Naive thymus-derived CD4-positive, alpha-beta T cell (primary cell): ENCODE data around the gene ARMCX1. TPM values are rescaled to one million over a fixed set of nuclear protein-coding genes. Genes with fewer than 3 reads are reported as not detected.

ENCODE experiments used
- polyA plus RNA-seq, 2 donors: library from polyadenylated mRNA; unstranded; fragments of 300-500 nt; fragmentation: Illumina TruSeq; gene quantifications; one replicate each; pipeline ENCODE4 v1.2.3, GENCODE V29; 2021
- total RNA-seq, 6 experiments: library from RNA in 5 of 6; stranded (reverse) in 5 of 6; gene quantifications; 1 replicate in 5 of 6; 2 replicates in 1 of 6; pipeline ENCODE4 v1.2.3 and lab custom pipeline; 2021 to 2026

The ARMCX1 gene
- total and polyA plus RNA-seq, 7 experiments from 2014 or later = 0.17 to 3.2 (median 1.2) TPM

Other genes starting within 250 kb of the ARMCX1 start
- 10 to 100 TPM in 3 of 5 experiments, 1 to 10 TPM in 2; 6.7 to 13.6 (median 12.2) TPM for gene TIMM8A, start 201.8 kb upstream of the ARMCX1 start, total RNA-seq
- gene TIMM8A, start 201.8 kb upstream of the ARMCX1 start, polyA plus RNA-seq = 10 to 100 TPM in 1 of 2 donors, 1 to 10 TPM in 1; 8.5 to 10.6 TPM
- gene BTK, start 164.4 kb upstream of the ARMCX1 start, total RNA-seq = 10 to 100 TPM in 1 of 5 experiments, 1 to 10 TPM in 3, not detected in 1; 1.5 to 52.1 (median 3.9) TPM
- gene BTK, start 164.4 kb upstream of the ARMCX1 start, polyA plus RNA-seq = under 1 TPM; 0.06 to 0.14 TPM
- 100 to 1,000 TPM; 113 to 342 (median 282) TPM for gene RPL36A, start 159.5 kb upstream of the ARMCX1 start, total RNA-seq
- gene RPL36A, start 159.5 kb upstream of the ARMCX1 start, polyA plus RNA-seq = 1,000 to 10,000 TPM; 2,157 to 2,919 TPM
- 10 to 100 TPM; 12.5 to 40.1 (median 27.1) TPM for gene GLA, start 142.6 kb upstream of the ARMCX1 start, total RNA-seq
- gene GLA, start 142.6 kb upstream of the ARMCX1 start, polyA plus RNA-seq = 10 to 100 TPM; 10.9 to 11.2 TPM
- gene HNRNPH2, start 142.3 kb upstream of the ARMCX1 start, total RNA-seq = 10 to 100 TPM; 32.1 to 46.3 (median 41.5) TPM
- gene HNRNPH2, start 142.3 kb upstream of the ARMCX1 start, polyA plus RNA-seq = 100 to 1,000 TPM in 1 of 2 donors, 10 to 100 TPM in 1; 96.3 to 103 TPM
- 10 to 100 TPM in 4 of 5 experiments, 1 to 10 TPM in 1; 2.1 to 18.1 (median 14.3) TPM for gene ARMCX4, start 65.1 kb upstream of the ARMCX1 start, total RNA-seq
- 1 to 10 TPM in 1 of 2 donors, under 1 TPM in 1; 0.52 to 1.7 TPM for gene ARMCX4, start 65.1 kb upstream of the ARMCX1 start, polyA plus RNA-seq
- gene ARMCX6, start 67.5 kb downstream of the ARMCX1 start, total RNA-seq = 10 to 100 TPM; 27.3 to 42.5 (median 39.9) TPM
- 10 to 100 TPM; 43.1 to 60.1 TPM for gene ARMCX6, start 67.5 kb downstream of the ARMCX1 start, polyA plus RNA-seq
- gene ARMCX3, start 72.6 kb downstream of the ARMCX1 start, total RNA-seq = 10 to 100 TPM; 32.2 to 60.4 (median 37.3) TPM
- 10 to 100 TPM; 19.8 to 30.1 TPM for gene ARMCX3, start 72.6 kb downstream of the ARMCX1 start, polyA plus RNA-seq
- gene ARMCX2, start 109.3 kb downstream of the ARMCX1 start, total RNA-seq = 10 to 100 TPM in 2 of 5 experiments, 1 to 10 TPM in 3; 2.9 to 17.8 (median 5.2) TPM
- 1 to 10 TPM; 2.8 to 4.0 TPM for gene ARMCX2, start 109.3 kb downstream of the ARMCX1 start, polyA plus RNA-seq